ENCODE results near the gene SPARCL1.

- TF ChIP-seq POLR2AphosphoS5 (IDR thresholded peaks at IDR 0.05; ENCODE audit: low read depth, low read length) (no peak), FOXP2 (optimal IDR thresholded peaks at IDR 0.05; ENCODE audit: borderline replicate concordance, extremely low read depth, extremely low read length, insufficient read depth) (no peak)
Observed at GRCh38 chr4:87521319-87521718, 7.9 kb downstream of the SPARCL1 start.

Data from PFSK-1 (cell line).